Nephron progenitor cell (in vitro differentiated cells): ENCODE data around the gene ZNF184.
"Not testable (repeated sequence)": the region's sequence is repeated elsewhere in the genome, so short reads cannot be mapped to it uniquely, and the experiment has no call there.

ENCODE experiments used
- DNase-seq: peaks from one replicate; pipeline ENCODE4 v3.0.0; 2021
- H3K27ac Mint-ChIP-seq: 2 replicates; pipeline ENCODE4 v1.8.0; 2021; ENCODE audit warnings: mild to moderate bottlenecking, moderate library complexity, mixed read lengths
- H3K27me3 Mint-ChIP-seq: 2 replicates; pipeline ENCODE4 v1.8.0; 2021; ENCODE audit warnings: mild to moderate bottlenecking, low read depth, mixed read lengths; ENCODE audit not compliant: poor library complexity
- H3K36me3 Mint-ChIP-seq: 2 replicates; pipeline ENCODE4 v1.8.0; 2021; ENCODE audit warnings: low read depth, mixed read lengths
- H3K4me1 Mint-ChIP-seq: 2 replicates; pipeline ENCODE4 v1.8.0; 2021; ENCODE audit warnings: mixed read lengths
- H3K4me3 Mint-ChIP-seq: 2 replicates; pipeline ENCODE4 v1.8.0; 2021; ENCODE audit warnings: mild to moderate bottlenecking, moderate library complexity, mixed read lengths
- H3K9me3 Mint-ChIP-seq: 2 replicates; pipeline ENCODE4 v1.8.0; 2021; ENCODE audit warnings: mild to moderate bottlenecking, moderate library complexity, mixed read lengths
- TF ChIP-seq, protein P1 (sequence below): fragments of 200-600 bp; sonication (generic); IDR thresholded peaks from 2 replicates; pipeline ENCODE4 v1.5.0; 2021; ENCODE audit warnings: antibody characterized with exemption

ZNF184 gene

DNA sequence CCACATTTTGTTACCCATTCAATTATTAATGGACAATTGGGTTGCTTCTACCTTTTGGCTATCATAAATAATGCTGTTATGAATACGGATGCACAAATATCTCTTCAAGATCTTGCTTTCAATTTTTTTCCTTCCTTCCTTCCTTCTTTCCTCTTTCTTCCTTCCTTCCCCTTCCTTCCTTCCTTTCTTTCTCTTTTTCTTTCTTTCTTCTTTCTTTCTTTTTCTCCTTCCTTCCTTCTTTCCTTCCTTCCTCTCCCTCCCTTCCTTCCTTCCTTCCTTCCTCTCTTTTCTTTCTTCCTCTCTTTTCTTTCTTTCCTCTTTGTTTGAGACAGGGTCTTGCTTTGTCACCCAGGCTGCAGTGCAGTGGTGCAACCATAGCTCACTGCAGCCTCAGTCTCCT is 39.2 kb downstream of the ZNF184 start:
- H3K27me3 Mint-ChIP-seq = peaks cover 24% of the 10 kb centered on the region
- no peak overlapping the region for H3K27ac Mint-ChIP-seq
- H3K9me3 Mint-ChIP-seq = peaks cover 45% of the 10 kb centered on the region
- peaks cover 6% of the 10 kb centered on the region for H3K36me3 Mint-ChIP-seq
- TF ChIP-seq, protein P1, sequence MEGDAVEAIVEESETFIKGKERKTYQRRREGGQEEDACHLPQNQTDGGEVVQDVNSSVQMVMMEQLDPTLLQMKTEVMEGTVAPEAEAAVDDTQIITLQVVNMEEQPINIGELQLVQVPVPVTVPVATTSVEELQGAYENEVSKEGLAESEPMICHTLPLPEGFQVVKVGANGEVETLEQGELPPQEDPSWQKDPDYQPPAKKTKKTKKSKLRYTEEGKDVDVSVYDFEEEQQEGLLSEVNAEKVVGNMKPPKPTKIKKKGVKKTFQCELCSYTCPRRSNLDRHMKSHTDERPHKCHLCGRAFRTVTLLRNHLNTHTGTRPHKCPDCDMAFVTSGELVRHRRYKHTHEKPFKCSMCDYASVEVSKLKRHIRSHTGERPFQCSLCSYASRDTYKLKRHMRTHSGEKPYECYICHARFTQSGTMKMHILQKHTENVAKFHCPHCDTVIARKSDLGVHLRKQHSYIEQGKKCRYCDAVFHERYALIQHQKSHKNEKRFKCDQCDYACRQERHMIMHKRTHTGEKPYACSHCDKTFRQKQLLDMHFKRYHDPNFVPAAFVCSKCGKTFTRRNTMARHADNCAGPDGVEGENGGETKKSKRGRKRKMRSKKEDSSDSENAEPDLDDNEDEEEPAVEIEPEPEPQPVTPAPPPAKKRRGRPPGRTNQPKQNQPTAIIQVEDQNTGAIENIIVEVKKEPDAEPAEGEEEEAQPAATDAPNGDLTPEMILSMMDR = no peak
- no peaks in the 10 kb centered on the region for H3K4me1 Mint-ChIP-seq
- no peak overlapping the region for H3K4me3 Mint-ChIP-seq
- no peak for DNase-seq

DNA sequence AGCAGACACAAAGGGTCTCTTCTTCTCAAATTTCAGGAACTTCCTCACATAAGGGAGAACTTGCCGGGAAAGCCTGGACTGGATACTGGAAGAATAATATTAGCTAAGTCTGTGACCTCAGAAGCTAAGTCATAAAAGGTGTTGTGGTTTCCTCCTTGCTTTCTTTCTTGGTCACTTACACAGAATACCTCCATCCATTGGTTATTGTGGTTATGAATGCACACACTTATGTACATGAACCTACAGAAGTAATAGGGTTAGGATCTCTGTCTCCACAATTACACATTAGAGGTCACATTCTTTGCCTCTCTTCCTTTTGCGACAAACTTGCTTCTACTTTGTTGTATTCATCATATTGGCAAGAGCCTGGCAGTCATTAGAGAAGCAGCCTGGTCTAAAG is 43.9 kb downstream of the ZNF184 start:
- Mint-ChIP-seq H3K27me3 (peaks cover 19% of the 10 kb centered on the region), H3K36me3 (peaks cover 2% of the 10 kb centered on the region), H3K4me3 (no peak overlapping the region), H3K9me3 (peaks cover 28% of the 10 kb centered on the region), H3K27ac (no peak overlapping the region), H3K4me1 (no peaks in the 10 kb centered on the region)
- TF ChIP-seq, protein P1 = no peak
- DNase-seq = no peak

DNA sequence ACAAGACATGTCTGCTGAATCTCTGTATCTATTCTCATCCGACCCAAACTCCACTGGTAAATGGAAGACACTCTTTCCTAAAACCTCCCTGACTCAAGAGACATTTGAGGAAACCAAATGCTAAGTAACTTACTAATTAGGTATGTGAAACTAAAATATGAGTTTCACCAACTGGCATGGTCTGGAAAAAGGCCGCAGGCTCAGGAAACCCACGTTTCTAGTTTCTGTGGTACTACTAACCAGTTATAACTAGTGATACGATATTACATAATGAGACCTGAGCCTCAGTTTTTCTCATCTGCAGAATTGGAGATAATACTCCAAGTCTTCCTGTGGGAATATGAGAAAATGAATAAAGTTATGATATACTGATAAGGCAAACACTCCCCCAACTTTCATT is 44.4 kb downstream of the ZNF184 start:
- TF ChIP-seq, protein P1 = no peak
- Mint-ChIP-seq H3K4me3 (no peak overlapping the region), H3K4me1 (no peaks in the 10 kb centered on the region), H3K36me3 (peaks cover 4% of the 10 kb centered on the region), H3K27me3 (peaks cover 14% of the 10 kb centered on the region), H3K27ac (no peak overlapping the region), H3K9me3 (peaks cover 26% of the 10 kb centered on the region)
- no peak for DNase-seq

DNA sequence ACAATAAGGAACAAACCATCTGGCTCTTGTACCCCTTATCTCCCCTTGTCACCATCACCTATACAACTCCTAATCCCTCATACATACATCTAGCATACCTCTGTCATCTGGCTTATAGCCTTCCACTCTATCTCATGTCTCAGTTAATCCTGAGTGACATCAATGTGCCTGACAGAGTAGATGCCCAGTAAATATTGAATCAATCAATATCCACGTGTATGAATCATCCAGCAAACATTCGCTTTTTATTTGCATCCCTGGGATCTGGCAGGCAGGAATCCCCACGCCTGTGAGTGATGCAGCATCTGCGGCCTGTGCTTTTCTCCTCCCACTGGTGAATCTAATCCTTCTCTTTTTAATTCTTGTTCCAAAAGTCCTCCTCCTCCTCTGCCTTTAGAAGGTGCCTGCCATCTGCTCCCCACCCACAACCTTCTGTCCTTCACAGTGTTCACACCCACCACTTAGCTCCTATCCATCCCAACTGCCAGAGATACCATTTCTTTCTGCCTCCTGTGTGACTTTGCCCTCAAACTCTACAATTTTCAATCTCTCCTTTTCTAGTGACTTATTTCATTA is 46.8 kb downstream of the ZNF184 start:
- Mint-ChIP-seq H3K9me3 (peaks cover 28% of the 10 kb centered on the region), H3K4me3 (no peak overlapping the region), H3K27ac (no peak overlapping the region), H3K4me1 (no peaks in the 10 kb centered on the region), H3K27me3 (peaks cover 5% of the 10 kb centered on the region), H3K36me3 (peaks cover 4% of the 10 kb centered on the region)
- no peak for DNase-seq
- TF ChIP-seq, protein P1 = no peak

DNA sequence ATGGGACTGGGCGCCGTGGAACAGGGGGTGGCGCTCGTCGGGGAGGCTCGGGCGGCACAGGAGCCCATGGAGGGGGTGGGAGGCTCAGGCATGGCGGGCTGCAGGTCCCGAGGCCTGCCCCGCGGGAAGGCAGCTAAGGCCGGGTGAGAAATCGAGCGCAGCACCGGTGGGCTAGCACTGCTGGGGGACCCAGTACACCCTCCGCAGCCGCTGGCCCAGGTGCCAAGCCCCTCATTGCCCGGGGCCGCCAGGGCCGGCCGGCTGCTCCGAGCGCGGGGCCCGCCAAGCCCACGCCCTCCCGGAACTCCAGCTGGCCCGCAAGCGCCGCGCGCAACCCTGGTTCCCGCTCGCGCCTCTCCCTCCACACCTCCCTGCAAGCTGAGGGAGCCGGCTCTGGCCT is 48.1 kb downstream of the ZNF184 start:
- H3K27ac Mint-ChIP-seq, H3K36me3 Mint-ChIP-seq, H3K4me3 Mint-ChIP-seq, DNase-seq, H3K4me1 Mint-ChIP-seq, H3K27me3 Mint-ChIP-seq: not testable (repeated sequence)
- H3K9me3 Mint-ChIP-seq = peaks cover 29% of the 10 kb centered on the region

DNA sequence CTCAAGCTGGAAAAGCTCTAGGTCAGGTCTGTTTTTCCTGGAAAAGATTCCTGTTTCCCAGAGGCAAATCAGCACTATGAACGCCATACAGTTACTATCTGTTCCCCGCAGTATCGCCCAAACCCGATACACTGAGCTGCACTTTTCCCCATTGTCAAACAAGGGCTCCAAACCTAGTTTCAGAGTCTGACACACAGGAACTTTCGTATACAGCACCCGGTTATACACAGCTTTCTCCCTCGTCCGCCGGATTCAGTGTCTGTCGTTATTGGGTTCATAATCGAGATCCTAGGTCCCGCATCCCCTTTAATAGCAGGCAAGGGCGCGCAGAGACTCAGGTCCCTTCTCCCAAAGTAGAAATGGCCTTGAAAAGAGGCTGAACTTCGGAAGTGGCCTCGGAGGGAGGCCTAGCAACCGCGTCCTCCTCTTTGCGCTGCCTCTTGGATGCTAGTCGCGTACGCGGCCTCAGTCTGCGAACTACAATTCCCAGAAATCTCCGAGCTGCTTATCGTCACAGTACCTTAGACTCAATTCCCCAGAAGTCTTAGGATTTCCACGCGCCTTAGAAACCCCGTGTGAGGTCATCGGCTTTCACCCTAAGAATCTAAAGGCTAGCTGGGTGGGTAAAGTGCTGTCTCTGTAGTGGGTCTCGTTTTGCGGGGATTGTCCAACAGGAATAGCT is 50.1 kb downstream of the ZNF184 start:
- peaks cover 4% of the 10 kb centered on the region for H3K36me3 Mint-ChIP-seq
- no peak overlapping the region for H3K27ac Mint-ChIP-seq
- no peak for DNase-seq
- TF ChIP-seq, protein P1 = no peak
- peaks cover 31% of the 10 kb centered on the region for H3K9me3 Mint-ChIP-seq
- H3K27me3 Mint-ChIP-seq = no peaks in the 10 kb centered on the region
- no peak overlapping the region for H3K4me3 Mint-ChIP-seq
- H3K4me1 Mint-ChIP-seq = no peaks in the 10 kb centered on the region
